D341Med (cell line): ENCODE data around the gene CSNK1E.
A peak's percentile ranks its signal among the peaks of the same experiment; 100 is the strongest.

Experiments used
- DNase-seq: peaks from one replicate; pipeline ENCODE4 v3.0.0; 2012; ENCODE audit warnings: low spot score

The CSNK1E gene

GRCh38 chr22:38305471-38306448, 11.5 kb downstream of the CSNK1E start:
- no peak for DNase-seq

GRCh38 chr22:38304526-38304925, 12.7 kb downstream of the CSNK1E start:
- DNase-seq: no peak

GRCh38 chr22:38303974-38304373, 13.3 kb downstream of the CSNK1E start:
- no peak for DNase-seq

GRCh38 chr22:38302906-38303305, 14.3 kb downstream of the CSNK1E start:
- DNase-seq: no peak

GRCh38 chr22:38300946-38301345, 16.3 kb downstream of the CSNK1E start:
- no peak for DNase-seq

- no peak for DNase-seq
Observed at GRCh38 chr22:38300197-38300945, 16.9 kb downstream of the CSNK1E start.

GRCh38 chr22:38299770-38300102, 17.5 kb downstream of the CSNK1E start:
- DNase-seq: no peak

- DNase-seq: peak; percentile 75
Observed at GRCh38 chr22:38298312-38299005, 18.8 kb downstream of the CSNK1E start.

GRCh38 chr22:38296372-38296771, 20.9 kb downstream of the CSNK1E start:
- DNase-seq: no peak

GRCh38 chr22:38295863-38296262, 21.4 kb downstream of the CSNK1E start:
- no peak for DNase-seq

- DNase-seq: no peak
Observed at GRCh38 chr22:38295339-38295738, 21.9 kb downstream of the CSNK1E start.

GRCh38 chr22:38294193-38294592, 23.0 kb downstream of the CSNK1E start:
- DNase-seq: no peak

GRCh38 chr22:38292694-38293093, 24.5 kb downstream of the CSNK1E start:
- DNase-seq: no peak

GRCh38 chr22:38291201-38291777, 25.9 kb downstream of the CSNK1E start:
- DNase-seq: no peak

GRCh38 chr22:38290347-38290746, 26.9 kb downstream of the CSNK1E start:
- no peak for DNase-seq

- no peak for DNase-seq
Observed at GRCh38 chr22:38289583-38290082, 27.6 kb downstream of the CSNK1E start.

- DNase-seq: no peak
Observed at GRCh38 chr22:38286915-38287669, 30.1 kb downstream of the CSNK1E start.

- no peak for DNase-seq
Observed at GRCh38 chr22:38285018-38285417, 32.2 kb downstream of the CSNK1E start.

- DNase-seq: no peak
Observed at GRCh38 chr22:38284042-38284402, 33.2 kb downstream of the CSNK1E start.

- no peak for DNase-seq
Observed at GRCh38 chr22:38282397-38282796, 34.8 kb downstream of the CSNK1E start.

- DNase-seq: no peak
Observed at GRCh38 chr22:38276166-38276565, 41.1 kb downstream of the CSNK1E start.
